Stomach (tissue), 19 donors: ENCODE measurements around the gene GJC1. TPM values are rescaled to one million over a fixed set of nuclear protein-coding genes. Genes with fewer than 3 reads are reported as not detected.

Experiments
- DNase-seq, 2 donors: peaks; one replicate each; pipeline versions ENCODE4 v3.0.0 to v3.0.0-alpha.2; 2013 to 2019
- H3K27ac ChIP-seq, 5 donors: fragments of 200-600 bp in 4 of 5; sonication (generic) in 4 of 5; one replicate each; pipeline ENCODE4 v1.5.1; 2013 to 2019; ENCODE audit warnings: mild to moderate bottlenecking in 1 of 5, moderate library complexity in 1 of 5
- H3K27me3 ChIP-seq, 3 donors: fragments of 200-600 bp; sonication (generic); one replicate each; pipeline ENCODE4 v1.5.1; 2017 to 2019; ENCODE audit warnings: mixed run types in 1 of 3
- H3K36me3 ChIP-seq, 4 donors: fragments of 200-600 bp; sonication (generic); 1 replicate in 3 of 4; 2 replicates in 1 of 4; pipeline ENCODE4 v1.5.1; 2016 to 2019
- H3K4me1 ChIP-seq, 4 donors: fragments of 200-600 bp; sonication (generic); one replicate each; pipeline ENCODE4 v1.5.1; 2016 to 2019
- H3K4me3 ChIP-seq, 4 donors: fragments of 200-600 bp; sonication (generic) in 3 of 4; one replicate each; pipeline ENCODE4 v1.5.1; 2016 to 2019; ENCODE audit warnings: mild to moderate bottlenecking in 1 of 4
- H3K9me3 ChIP-seq, 4 donors: fragments of 200-600 bp; sonication (generic); one replicate each; pipeline ENCODE4 v1.5.1; 2016 to 2019
- CTCF ChIP-seq, 7 experiments: fragments of 450-650 bp in 4 of 7; fragments of 200-600 bp in 3 of 7; sonication (generic) in 3 of 7; IDR thresholded peaks; one replicate each; pipeline ENCODE4 v1.5.1; 2016 to 2019; ENCODE audit warnings: antibody characterized with exemption in 7 of 7, control low read depth in 2 of 7, mild to moderate bottlenecking in 1 of 7
- EP300 ChIP-seq: sonication (generic); formaldehyde crosslinking; IDR thresholded peaks from one replicate; pipeline ENCODE4 v1.6.1; 2017; ENCODE audit warnings: antibody characterized with exemption
- POLR2A ChIP-seq, 4 donors: fragments of 450-650 bp; IDR thresholded peaks; one replicate each; pipeline ENCODE4 v1.6.1; 2016; ENCODE audit warnings: antibody characterized with exemption in 4 of 4, control low read depth in 2 of 4, mild to moderate bottlenecking in 1 of 4, moderate library complexity in 1 of 4
- POLR2AphosphoS5 ChIP-seq, 3 donors: sonication (generic); formaldehyde crosslinking; IDR thresholded peaks; one replicate each; pipeline ENCODE4 v1.6.1; 2016; ENCODE audit warnings: antibody characterized with exemption in 3 of 3
- WGBS, 5 donors: extraction: QIAGEN DNeasy Blood & Tissue Kit in 3 of 5; methylation state at CpG; one replicate each; pipeline versions ENCODE4 v1.1.5 to v1.1.7; 2013 to 2018; 5-methylcytosine and 5-hydroxymethylcytosine counted together
- intact Hi-C: fragments of 100-400 bp; cut with DNase I; formaldehyde crosslinking; loops from one replicate; pipeline ENCODE4 v1.15.1; 2023; ENCODE audit warnings: low total_unique reads
- long read RNA-seq, 10 donors: transcript quantifications; one replicate each; lab custom pipeline, GENCODE V29; 2026
- polyA plus RNA-seq, 3 donors: library from polyadenylated mRNA; stranded (reverse); fragments of 200-250 nt; gene quantifications; one replicate each; pipeline ENCODE4 v1.2.3, GENCODE V29; 2013
- total RNA-seq, 5 donors: library from RNA; depleted of rRNA; stranded (reverse); fragments of >200 nt; gene quantifications; one replicate each; pipeline versions ENCODE4 v1.1.0 to v1.2.3, GENCODE V29; 2014 to 2016
- donor health status: healthy with polysubstance abuse.
- donor health status: Bipolar disorder and iron deficiency.
- donor health status: healthy.

Gene GJC1
- total RNA-seq: 10 to 100 TPM in 4 of 5 donors, 1 to 10 TPM in 1; 9.7 to 53.1 (median 35.6) TPM
- 1 to 10 TPM in 1 of 3 donors, under 1 TPM in 2; 0.31 to 3.5 (median 0.62) TPM for polyA plus RNA-seq
- long read RNA-seq, donor 1, transcript GJC1-209 (3 exons, 1,837 nt): major isoform, 10 of 10 reads
- long read RNA-seq, donor 1, partial matches to known transcripts: 0 of 10 reads
- long read RNA-seq, donor 1, other reads (novel, unspliced or antisense): 0 of 10 reads
- long read RNA-seq, donor 2, partial matches to known transcripts: 0 of 4 reads
- long read RNA-seq, donor 2, other reads (novel, unspliced or antisense): 0 of 4 reads
- long read RNA-seq, donor 3: 0 reads
- long read RNA-seq, donor 4: 0 reads
- long read RNA-seq, donor 5, transcript GJC1-209 (3 exons, 1,837 nt): major isoform, 8 of 9 reads
- long read RNA-seq, donor 5, partial matches to known transcripts: 0 of 9 reads
- long read RNA-seq, donor 5, other reads (novel, unspliced or antisense): 0 of 9 reads
- long read RNA-seq, donor 6, full-length matches to known transcripts: 5 of 5 reads
- long read RNA-seq, donor 6, partial matches to known transcripts: 0 of 5 reads
- long read RNA-seq, donor 6, other reads (novel, unspliced or antisense): 0 of 5 reads
- long read RNA-seq, donor 7, partial matches to known transcripts: 0 of 5 reads
- long read RNA-seq, donor 7, other reads (novel, unspliced or antisense): 0 of 5 reads
- long read RNA-seq, donor 8, partial matches to known transcripts: 0 of 3 reads
- long read RNA-seq, donor 8, other reads (novel, unspliced or antisense): 0 of 3 reads
- long read RNA-seq, donor 9, partial matches to known transcripts: 0 of 2 reads
- long read RNA-seq, donor 9, other reads (novel, unspliced or antisense): 0 of 2 reads
- long read RNA-seq, donor 10, full-length matches to known transcripts: 1 of 1 reads
- long read RNA-seq, donor 10, partial matches to known transcripts: 0 of 1 reads
- long read RNA-seq, donor 10, other reads (novel, unspliced or antisense): 0 of 1 reads

- H3K36me3 ChIP-seq: no peaks in the 10 kb centered on the region
- peak within 1 kb of the TSS; percentile 60 to 70 (median 66) for H3K4me3 ChIP-seq
- H3K4me1 ChIP-seq: peaks cover 17 to 22% (median 20%) of the 10 kb centered on the region in 4 donors
- WGBS, 5 donors: 0 to 2% (median 1%) methylated on average over 10 to 123 of the region's 123 CpGs
- peak in 1 of 2 donors; percentile 80 for DNase-seq
- peak within 1 kb of the TSS; percentile 46 to 86 (median 80) for H3K27ac ChIP-seq
- no peaks in the 10 kb centered on the region for H3K9me3 ChIP-seq
- TF ChIP-seq POLR2A (IDR thresholded peaks at IDR 0.05): no peak
- no peak for TF ChIP-seq POLR2AphosphoS5 (IDR thresholded peaks at IDR 0.05)
- TF ChIP-seq CTCF (IDR thresholded peaks at IDR 0.05): no peak
- no peak for TF ChIP-seq EP300
- intact Hi-C loops: no loop called here
- peaks cover 8 to 98% (median 65%) of the 10 kb centered on the region in 3 donors for H3K27me3 ChIP-seq
Observed at GRCh38 chr17:44829523-44830358, at the start of gene GJC1. Gene GJC1, minus strand, starts transcription at chr17:44830287. Its CDS starts 24,470 bp downstream, at chr17:44805817.

- no peak for TF ChIP-seq CTCF (IDR thresholded peaks at IDR 0.05)
- no peak for TF ChIP-seq POLR2AphosphoS5 (IDR thresholded peaks at IDR 0.05)
- TF ChIP-seq EP300: no peak
- no peak for TF ChIP-seq POLR2A (IDR thresholded peaks at IDR 0.05)
- H3K27ac ChIP-seq: no peak overlapping the region
- H3K4me3 ChIP-seq: no peak overlapping the region
- no peaks in the 10 kb centered on the region for H3K4me1 ChIP-seq
- H3K36me3 ChIP-seq: peaks cover 64 to 100% (median 96%) of the 10 kb centered on the region in 4 donors
- 87 to 97% (median 92%) methylated on average over 6 of the region's 6 CpGs for WGBS, 5 donors
- no peaks in the 10 kb centered on the region for H3K27me3 ChIP-seq
- no peaks in the 10 kb centered on the region for H3K9me3 ChIP-seq
- no peak for DNase-seq
- intact Hi-C loops: no loop called here
Observed at GRCh38 chr17:44879376-44879775, 49.3 kb upstream of the GJC1 start.

GRCh38 chr17:44878627-44879221 is 48.6 kb upstream of the GJC1 start:
- H3K4me3 ChIP-seq: no peak overlapping the region
- peak in 1 of 2 donors; percentile 64 for DNase-seq
- H3K4me1 ChIP-seq: no peaks in the 10 kb centered on the region
- H3K36me3 ChIP-seq: peaks cover 58 to 99% (median 95%) of the 10 kb centered on the region in 4 donors
- no peak overlapping the region for H3K27ac ChIP-seq
- H3K27me3 ChIP-seq: no peaks in the 10 kb centered on the region
- intact Hi-C loops: no loop called here
- 44 to 56% (median 48%) methylated on average over 6 of the region's 6 CpGs for WGBS, 5 donors
- no peaks in the 10 kb centered on the region for H3K9me3 ChIP-seq
- no peak for TF ChIP-seq POLR2AphosphoS5 (IDR thresholded peaks at IDR 0.05)
- peak in 3 of 7 experiments; percentile 32 to 41 (median 35) for TF ChIP-seq CTCF (IDR thresholded peaks at IDR 0.05)
